Measurements from ENCODE around the gene DNMT1.
A peak's percentile ranks its signal among the peaks of the same experiment; 100 is the strongest.
"Not testable (repeated sequence)": the region's sequence is repeated elsewhere in the genome, so short reads cannot be mapped to it uniquely, and the experiment has no call there.

DNMT1 gene

DNA sequence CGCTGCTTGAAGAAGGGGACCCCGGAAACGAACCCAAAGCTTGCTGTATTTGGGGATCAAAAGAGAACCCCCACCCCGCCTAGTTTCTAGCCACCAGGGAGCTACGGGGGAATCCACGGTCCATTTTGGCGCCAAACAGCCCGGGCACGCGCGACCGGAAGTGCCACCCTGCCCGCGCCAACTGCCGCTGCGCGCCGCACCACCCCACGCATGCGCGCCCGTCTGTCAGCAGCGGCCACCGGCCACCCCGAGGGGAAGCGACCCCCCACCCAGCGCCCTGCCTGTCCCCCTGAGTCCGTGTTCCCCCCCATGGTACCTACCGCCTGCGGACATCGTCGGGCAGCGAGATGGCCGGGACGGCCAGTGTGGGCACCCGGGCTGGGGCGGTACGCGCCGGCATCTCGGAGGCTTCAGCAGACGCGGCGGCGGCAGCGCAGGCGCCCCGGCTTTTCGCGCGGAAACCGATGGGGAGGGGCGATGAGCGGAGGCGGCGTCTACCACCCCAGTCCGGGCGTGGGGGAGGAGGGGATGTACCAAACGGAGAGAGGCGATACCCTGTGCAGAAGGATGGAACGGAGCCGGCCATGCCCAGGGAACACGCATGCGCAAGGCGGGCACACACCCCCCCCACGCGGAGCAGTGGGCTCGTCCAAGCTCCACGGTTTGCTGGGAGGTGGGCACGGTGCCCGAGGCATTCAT, at the start of gene DNMT1:
DNMT1 (minus strand) TSS at position 454 of the 699 bp plus-strand sequence; CDS start at position 400, 54 bp downstream.
- TF ChIP-seq, protein P1, sequence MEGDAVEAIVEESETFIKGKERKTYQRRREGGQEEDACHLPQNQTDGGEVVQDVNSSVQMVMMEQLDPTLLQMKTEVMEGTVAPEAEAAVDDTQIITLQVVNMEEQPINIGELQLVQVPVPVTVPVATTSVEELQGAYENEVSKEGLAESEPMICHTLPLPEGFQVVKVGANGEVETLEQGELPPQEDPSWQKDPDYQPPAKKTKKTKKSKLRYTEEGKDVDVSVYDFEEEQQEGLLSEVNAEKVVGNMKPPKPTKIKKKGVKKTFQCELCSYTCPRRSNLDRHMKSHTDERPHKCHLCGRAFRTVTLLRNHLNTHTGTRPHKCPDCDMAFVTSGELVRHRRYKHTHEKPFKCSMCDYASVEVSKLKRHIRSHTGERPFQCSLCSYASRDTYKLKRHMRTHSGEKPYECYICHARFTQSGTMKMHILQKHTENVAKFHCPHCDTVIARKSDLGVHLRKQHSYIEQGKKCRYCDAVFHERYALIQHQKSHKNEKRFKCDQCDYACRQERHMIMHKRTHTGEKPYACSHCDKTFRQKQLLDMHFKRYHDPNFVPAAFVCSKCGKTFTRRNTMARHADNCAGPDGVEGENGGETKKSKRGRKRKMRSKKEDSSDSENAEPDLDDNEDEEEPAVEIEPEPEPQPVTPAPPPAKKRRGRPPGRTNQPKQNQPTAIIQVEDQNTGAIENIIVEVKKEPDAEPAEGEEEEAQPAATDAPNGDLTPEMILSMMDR (conservative IDR thresholded peaks at IDR 0.05; ENCODE audit: low read depth, low read length), result no peak
- peak within 1 kb of the TSS; percentile 92 for H3K4me3 ChIP-seq (ENCODE audit: low read depth, low read length)
- peak; percentile 98 for DNase-seq (ENCODE audit: low read depth)

DNA sequence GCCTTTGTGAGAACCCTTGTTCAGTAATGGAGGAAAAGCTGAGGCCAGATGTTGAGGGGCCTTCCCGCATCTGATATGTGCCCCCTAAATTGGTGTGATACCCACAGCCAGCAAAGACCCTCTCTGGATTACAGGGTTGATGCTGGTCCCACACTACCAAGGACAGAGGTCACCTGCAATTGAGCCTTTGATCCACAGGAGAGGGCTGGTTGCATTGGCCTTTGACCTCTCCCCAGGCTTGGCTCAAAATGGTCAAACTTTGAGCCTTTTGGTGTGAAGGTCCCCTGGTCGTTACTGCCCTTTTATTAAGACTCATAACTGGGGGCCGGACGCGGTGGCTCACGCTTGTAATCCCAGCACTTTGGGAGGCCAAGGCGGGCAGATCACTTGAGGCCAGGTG, 48.9 kb upstream of the DNMT1 start:
- H3K4me3 ChIP-seq (ENCODE audit: low read depth, low read length), result no peak overlapping the region
- DNase-seq (ENCODE audit: low read depth), result no peak
- TF ChIP-seq, protein P1 (conservative IDR thresholded peaks at IDR 0.05; ENCODE audit: low read depth, low read length), result no peak

DNA sequence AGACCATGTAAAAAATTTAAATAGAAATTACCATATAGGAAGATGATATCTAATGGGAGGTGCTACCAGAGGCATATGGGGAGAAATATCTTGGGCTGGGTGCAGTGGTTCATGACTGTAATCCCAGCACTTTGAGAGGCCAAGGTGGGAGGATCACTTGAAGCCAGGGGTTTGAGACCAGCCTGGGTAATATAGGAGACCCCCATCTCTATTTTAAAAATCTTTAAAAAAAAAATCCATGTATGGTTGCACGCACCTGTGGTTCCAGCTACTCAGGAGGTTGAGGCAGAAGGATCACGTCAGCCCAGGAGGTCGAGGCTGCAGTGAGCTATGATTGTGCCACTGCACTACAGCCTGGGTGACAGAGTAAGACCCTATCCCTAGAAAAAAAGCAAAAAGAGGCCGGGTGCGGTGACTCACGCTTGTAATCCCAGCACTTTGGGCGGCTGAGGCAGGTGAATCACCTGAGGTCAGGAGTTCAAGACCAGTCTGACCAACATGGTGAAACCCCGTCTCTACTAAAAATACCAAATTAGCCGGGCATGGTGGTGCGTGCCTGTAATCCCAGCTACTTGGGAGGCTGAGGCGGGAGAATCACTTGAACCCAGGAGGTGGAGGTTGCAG, 47.2 kb upstream of the DNMT1 start:
- DNase-seq (ENCODE audit: low read depth); H3K4me3 ChIP-seq (ENCODE audit: low read depth, low read length): not testable (repeated sequence)

DNA sequence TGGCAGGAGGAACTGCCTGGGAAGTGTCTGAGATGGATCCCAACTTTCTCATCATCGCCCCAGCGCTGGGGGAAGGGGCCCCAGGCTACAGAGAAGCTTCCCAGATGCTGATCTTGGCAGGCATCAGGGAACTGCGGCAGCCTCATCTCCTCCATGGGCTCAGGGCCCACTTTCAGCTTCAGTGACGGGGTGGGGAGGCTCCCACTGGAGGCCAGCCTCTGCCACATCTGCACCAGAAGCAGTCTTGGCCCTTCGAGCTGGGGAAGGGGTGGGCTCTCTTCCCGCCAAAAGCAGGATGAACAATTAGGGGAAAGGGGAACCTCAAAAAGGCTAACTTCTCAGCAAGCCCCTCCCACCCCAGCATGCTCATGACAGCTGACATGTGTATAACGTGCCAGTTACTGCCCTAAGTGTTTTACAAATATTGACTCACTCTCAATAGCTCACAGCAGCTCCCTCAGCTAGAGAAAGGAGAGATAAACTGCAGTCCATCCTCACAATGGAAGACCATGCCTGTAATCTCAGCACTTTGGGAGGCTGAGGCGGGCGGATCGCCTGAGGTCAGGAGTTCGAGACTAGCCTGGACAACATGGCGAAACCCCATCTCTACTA, 43.5 kb upstream of the DNMT1 start:
- DNase-seq (ENCODE audit: low read depth), result peak; percentile 50
- TF ChIP-seq, protein P1 (conservative IDR thresholded peaks at IDR 0.05; ENCODE audit: low read depth, low read length), result no peak
- no peak overlapping the region for H3K4me3 ChIP-seq (ENCODE audit: low read depth, low read length)

DNA sequence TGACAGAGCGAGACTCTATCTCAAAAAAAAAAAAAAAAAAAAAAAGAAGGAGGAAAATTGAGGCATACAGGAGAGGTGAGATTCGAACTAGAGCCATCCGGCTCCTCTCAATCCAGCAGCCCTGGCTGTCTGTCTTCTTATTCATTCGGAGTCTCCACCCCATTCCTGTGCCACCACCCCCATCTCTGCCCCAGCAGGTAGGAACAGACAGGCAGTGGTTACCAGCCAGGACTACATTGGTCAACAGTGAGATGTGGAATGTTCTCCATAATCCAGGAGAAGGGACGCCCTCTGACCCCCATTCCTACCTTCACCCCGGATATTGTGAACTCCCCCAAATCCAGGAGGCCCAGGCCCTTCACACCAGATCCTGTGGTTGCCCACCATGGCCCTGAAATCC, 42.9 kb upstream of the DNMT1 start:
- no peak for DNase-seq (ENCODE audit: low read depth)
- H3K4me3 ChIP-seq (ENCODE audit: low read depth, low read length), result no peak overlapping the region
- TF ChIP-seq, protein P1 (conservative IDR thresholded peaks at IDR 0.05; ENCODE audit: low read depth, low read length), result no peak

DNA sequence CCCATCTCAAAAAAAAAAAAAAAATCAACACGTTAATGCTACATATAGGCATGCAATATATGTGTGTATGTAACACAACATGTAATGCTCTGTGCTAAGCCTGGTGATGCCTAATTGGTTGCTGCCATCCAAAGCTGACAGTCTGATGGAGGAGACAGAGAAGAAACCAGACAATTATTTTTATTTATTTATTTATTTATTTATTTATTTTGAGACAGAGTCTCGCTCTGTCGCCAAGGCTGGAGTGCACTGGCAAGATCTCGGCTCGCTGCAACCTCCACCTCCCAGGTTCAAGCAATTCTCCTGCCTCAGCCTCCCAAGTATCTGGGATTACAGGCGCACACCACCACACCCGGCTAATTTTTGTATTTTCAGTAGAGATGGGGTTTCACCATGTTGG, 40.7 kb upstream of the DNMT1 start:
- DNase-seq (ENCODE audit: low read depth); H3K4me3 ChIP-seq (ENCODE audit: low read depth, low read length): not testable (repeated sequence)

DNA sequence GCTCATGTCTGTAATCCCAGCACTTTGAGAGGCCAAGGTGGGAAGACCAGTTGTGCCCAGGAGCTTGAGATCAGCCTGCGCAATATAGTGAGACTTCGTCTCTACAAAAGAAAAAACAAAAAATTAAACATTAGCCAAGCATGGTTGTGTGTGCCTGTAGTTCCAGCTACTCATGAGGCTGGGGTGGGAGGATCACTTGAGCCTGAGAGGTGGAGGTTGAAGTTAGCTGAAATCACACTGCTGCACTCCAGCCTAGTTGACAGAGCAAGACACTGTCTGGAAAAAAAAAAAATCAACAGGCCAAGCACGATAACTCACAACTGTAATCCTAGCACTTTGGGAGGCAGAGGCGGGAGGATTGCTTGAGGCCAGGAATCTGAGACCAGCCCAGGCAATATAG, 40.2 kb upstream of the DNMT1 start:
- DNase-seq (ENCODE audit: low read depth), result no peak
- no peak overlapping the region for H3K4me3 ChIP-seq (ENCODE audit: low read depth, low read length)
- TF ChIP-seq, protein P1 (conservative IDR thresholded peaks at IDR 0.05; ENCODE audit: low read depth, low read length), result no peak

DNA sequence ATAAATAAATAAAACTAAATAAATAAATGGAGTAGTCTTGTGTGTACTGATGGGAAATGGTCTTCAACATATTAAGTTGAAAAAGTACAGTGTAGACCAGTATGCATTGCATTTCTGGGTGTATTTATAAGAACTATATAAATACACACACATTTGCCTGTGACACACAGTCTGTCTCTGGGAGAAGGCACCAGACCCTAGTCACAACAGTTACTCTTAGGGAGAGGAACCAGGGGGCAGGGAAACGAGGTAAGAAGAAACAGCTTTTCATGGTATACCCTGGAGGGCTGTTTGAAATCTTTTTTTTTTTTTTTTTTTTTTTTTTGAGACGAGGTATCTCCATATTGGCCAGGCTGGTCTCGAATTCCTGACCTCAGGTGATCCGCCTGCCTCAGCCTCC, 39.2 kb upstream of the DNMT1 start:
- TF ChIP-seq, protein P1 (conservative IDR thresholded peaks at IDR 0.05; ENCODE audit: low read depth, low read length), result no peak
- H3K4me3 ChIP-seq (ENCODE audit: low read depth, low read length), result no peak overlapping the region
- no peak for DNase-seq (ENCODE audit: low read depth)
